Neuronal stem cell (in vitro differentiated cells): ENCODE results near the gene SYNJ1.

Experiments used
- DNase-seq: peaks from one replicate; pipeline ENCODE4 v3.0.0-alpha.2; 2013; ENCODE audit warnings: low spot score
- H2AFZ ChIP-seq: one replicate; pipeline ENCODE4 v1.6.1; 2013; ENCODE audit warnings: mild to moderate bottlenecking, low read length, inconsistent platforms
- H2AK5ac ChIP-seq: 2 replicates; pipeline ENCODE4 v1.6.1; 2013; ENCODE audit warnings: low read depth, mild to moderate bottlenecking, inconsistent platforms, low read length, moderate library complexity, mixed read lengths
- H2BK120ac ChIP-seq: 2 replicates; pipeline ENCODE4 v1.6.1; 2013; ENCODE audit warnings: low read depth, mild to moderate bottlenecking, inconsistent platforms, low read length, moderate library complexity, mixed read lengths
- H2BK12ac ChIP-seq: one replicate; pipeline ENCODE4 v1.6.1; 2013; ENCODE audit warnings: low read length, inconsistent platforms
- H2BK15ac ChIP-seq: 2 replicates; pipeline ENCODE4 v1.6.1; 2013; ENCODE audit warnings: mild to moderate bottlenecking, low read length, inconsistent platforms, mixed read lengths
- H2BK5ac ChIP-seq: one replicate; pipeline ENCODE4 v1.6.1; 2013; ENCODE audit warnings: inconsistent platforms, mild to moderate bottlenecking, low read length, moderate library complexity
- H3K14ac ChIP-seq: one replicate; pipeline ENCODE4 v1.6.1; 2013; ENCODE audit warnings: low read length, inconsistent platforms
- H3K18ac ChIP-seq: 2 replicates; pipeline ENCODE4 v1.6.1; 2013; ENCODE audit warnings: low read length, inconsistent platforms
- H3K23ac ChIP-seq: 2 replicates; pipeline ENCODE4 v1.6.1; 2013; ENCODE audit warnings: low read depth, mild to moderate bottlenecking, mixed read lengths, low read length, inconsistent platforms; ENCODE audit not compliant: poor library complexity
- H3K27ac ChIP-seq: replicated peaks from 3 replicates; pipeline ENCODE4 v1.5.1; 2013; ENCODE audit warnings: low read length, inconsistent platforms
- H3K27me3 ChIP-seq, 3 experiments: 2 replicates each; pipeline ENCODE4 v1.6.1; 2013; ENCODE audit warnings: low read length in 3 of 3, mild to moderate bottlenecking in 2 of 3, inconsistent platforms in 1 of 3, low read depth in 1 of 3, mixed read lengths in 1 of 3, moderate library complexity in 1 of 3; ENCODE audit not compliant: control insufficient read depth in 3 of 3, insufficient read depth in 3 of 3
- H3K36me3 ChIP-seq, 2 donors: replicated peaks in 1 of 2; 2 replicates each; pipeline ENCODE4 v1.6.1; 2013; ENCODE audit warnings: low read length in 2 of 2; ENCODE audit not compliant: control insufficient read depth in 2 of 2, insufficient read depth in 2 of 2
- H3K4ac ChIP-seq: 2 replicates; pipeline ENCODE4 v1.6.1; 2013; ENCODE audit warnings: inconsistent platforms, mild to moderate bottlenecking, low read length, moderate library complexity
- H3K4me1 ChIP-seq, 2 donors: 1 replicate in 1 of 2; 2 replicates in 1 of 2; pipeline ENCODE4 v1.6.1; 2013; ENCODE audit warnings: low read length in 2 of 2, low read depth in 1 of 2; ENCODE audit not compliant: control insufficient read depth in 2 of 2, insufficient read depth in 1 of 2
- H3K4me2 ChIP-seq: one replicate; pipeline ENCODE4 v1.6.1; 2013; ENCODE audit warnings: mild to moderate bottlenecking, low read length, inconsistent platforms; ENCODE audit not compliant: insufficient read depth, poor library complexity, severe bottlenecking
- H3K4me3 ChIP-seq, 2 donors: 2 replicates each; pipeline ENCODE4 v1.5.1; 2013; ENCODE audit warnings: low read length in 2 of 2, mild to moderate bottlenecking in 2 of 2, inconsistent platforms in 1 of 2, moderate library complexity in 1 of 2
- H3K79me1 ChIP-seq: one replicate; pipeline ENCODE4 v1.6.1; 2013; ENCODE audit warnings: low read depth, mild to moderate bottlenecking, inconsistent platforms, low read length, moderate library complexity
- H3K9ac ChIP-seq: one replicate; pipeline ENCODE4 v1.6.1; 2013; ENCODE audit warnings: mild to moderate bottlenecking, low read depth, low read length, inconsistent platforms; ENCODE audit not compliant: poor library complexity
- H3K9me3 ChIP-seq, 2 donors: replicated peaks in 1 of 2; 2 replicates each; pipeline versions ENCODE3 to v1.6.1; 2013; ENCODE audit warnings: low read length in 2 of 2, mild to moderate bottlenecking in 2 of 2, inconsistent platforms in 1 of 2, low read depth in 1 of 2, mixed read lengths in 1 of 2, moderate library complexity in 1 of 2; ENCODE audit not compliant: control insufficient read depth in 2 of 2, insufficient read depth in 1 of 2
- H4K8ac ChIP-seq: one replicate; pipeline ENCODE4 v1.6.1; 2013; ENCODE audit warnings: low read depth, mild to moderate bottlenecking, inconsistent platforms, low read length, moderate library complexity
- H4K91ac ChIP-seq: one replicate; pipeline ENCODE4 v1.6.1; 2013; ENCODE audit warnings: low read length, low read depth, mild to moderate bottlenecking, inconsistent platforms; ENCODE audit not compliant: poor library complexity
- WGBS, 2 donors: extraction: QIAGEN DNeasy Blood & Tissue Kit; methylation state at CpG; one replicate each; pipeline ENCODE4 v1.1.7; 2013; ENCODE audit warnings: missing lambda C conversion rate in 2 of 2, mixed read lengths in 1 of 2; ENCODE audit not compliant: insufficient read length in 2 of 2, insufficient replicate concordance in 1 of 2; ENCODE audit errors: extremely low coverage in 2 of 2; 5-methylcytosine and 5-hydroxymethylcytosine counted together

The SYNJ1 gene

GRCh38 chr21:32710069-32710784 is 17.6 kb downstream of the SYNJ1 start:
- no peak for DNase-seq
- H2BK5ac ChIP-seq, result no peak overlapping the region
- H3K14ac ChIP-seq, result no peak overlapping the region
- H3K9me3 ChIP-seq, result no peaks in the 10 kb centered on the region
- H3K4me2 ChIP-seq, result no peak overlapping the region
- no peak overlapping the region for H3K18ac ChIP-seq
- WGBS, 2 donors, result no CpG with 5 or more reads among the region's 4 CpGs
- no peak overlapping the region for H2BK12ac ChIP-seq
- no peak overlapping the region for H3K23ac ChIP-seq
- H3K4me1 ChIP-seq, result no peaks in the 10 kb centered on the region
- no peak overlapping the region for H3K27ac ChIP-seq
- H4K8ac ChIP-seq, result no peak overlapping the region
- H3K27me3 ChIP-seq, result no peaks in the 10 kb centered on the region
- H2BK15ac ChIP-seq, result no peak overlapping the region
- no peak overlapping the region for H2AFZ ChIP-seq
- no peaks in the 10 kb centered on the region for H3K36me3 ChIP-seq
- H3K79me1 ChIP-seq, result no peaks in the 10 kb centered on the region
- no peak overlapping the region for H3K4me3 ChIP-seq
- no peak overlapping the region for H3K9ac ChIP-seq
- H3K4ac ChIP-seq, result no peak overlapping the region
- no peak overlapping the region for H4K91ac ChIP-seq
- H2BK120ac ChIP-seq, result no peak overlapping the region
- no peak overlapping the region for H2AK5ac ChIP-seq

GRCh38 chr21:32708069-32708468 is 19.7 kb downstream of the SYNJ1 start:
- H3K23ac ChIP-seq, result no peak overlapping the region
- no peak overlapping the region for H3K14ac ChIP-seq
- H2BK5ac ChIP-seq, result no peak overlapping the region
- H3K27me3 ChIP-seq, result no peaks in the 10 kb centered on the region
- no peaks in the 10 kb centered on the region for H3K36me3 ChIP-seq
- H3K18ac ChIP-seq, result no peak overlapping the region
- no peak overlapping the region for H2BK15ac ChIP-seq
- H2AK5ac ChIP-seq, result no peak overlapping the region
- no peak overlapping the region for H4K8ac ChIP-seq
- no peaks in the 10 kb centered on the region for H3K79me1 ChIP-seq
- no peak overlapping the region for H2AFZ ChIP-seq
- peaks cover 3 to 5% of the 10 kb centered on the region in 2 donors for H3K9me3 ChIP-seq
- no peak overlapping the region for H3K27ac ChIP-seq
- no CpG with 5 or more reads among the region's 6 CpGs for WGBS, 2 donors
- no peak overlapping the region for H4K91ac ChIP-seq
- H2BK120ac ChIP-seq, result no peak overlapping the region
- no peak overlapping the region for H3K9ac ChIP-seq
- DNase-seq, result no peak
- H3K4me1 ChIP-seq, result no peaks in the 10 kb centered on the region
- no peak overlapping the region for H2BK12ac ChIP-seq
- H3K4ac ChIP-seq, result no peak overlapping the region
- no peak overlapping the region for H3K4me2 ChIP-seq
- H3K4me3 ChIP-seq, result no peak overlapping the region

GRCh38 chr21:32705901-32706300 is 21.9 kb downstream of the SYNJ1 start:
- no peak overlapping the region for H3K23ac ChIP-seq
- H4K8ac ChIP-seq, result no peak overlapping the region
- H3K79me1 ChIP-seq, result no peaks in the 10 kb centered on the region
- no peak overlapping the region for H3K4me3 ChIP-seq
- H2BK120ac ChIP-seq, result no peak overlapping the region
- peaks cover 3 to 5% of the 10 kb centered on the region in 2 donors for H3K9me3 ChIP-seq
- WGBS, 2 donors, result no CpG with 5 or more reads among the region's 4 CpGs
- no peak overlapping the region for H3K4ac ChIP-seq
- H3K9ac ChIP-seq, result no peak overlapping the region
- no peak overlapping the region for H2BK15ac ChIP-seq
- no peak overlapping the region for H3K18ac ChIP-seq
- no peak overlapping the region for H3K27ac ChIP-seq
- no peak overlapping the region for H3K4me2 ChIP-seq
- no peak overlapping the region for H2AK5ac ChIP-seq
- no peaks in the 10 kb centered on the region for H3K27me3 ChIP-seq
- no peak overlapping the region for H2BK12ac ChIP-seq
- no peak overlapping the region for H2AFZ ChIP-seq
- H3K36me3 ChIP-seq, result no peaks in the 10 kb centered on the region
- no peak for DNase-seq
- peaks cover 0 to 4% of the 10 kb centered on the region in 2 donors for H3K4me1 ChIP-seq
- H2BK5ac ChIP-seq, result no peak overlapping the region
- no peak overlapping the region for H4K91ac ChIP-seq
- no peak overlapping the region for H3K14ac ChIP-seq

- Histone ChIP-seq H3K9me3 (peaks cover 3 to 5% of the 10 kb centered on the region in 2 donors), H3K14ac (no peak overlapping the region), H3K79me1 (no peaks in the 10 kb centered on the region), H3K9ac (no peak overlapping the region), H3K4ac (no peak overlapping the region), H3K27me3 (no peaks in the 10 kb centered on the region), H3K4me2 (no peak overlapping the region), H2AK5ac (no peak overlapping the region), H4K8ac (no peak overlapping the region), H2BK15ac (no peak overlapping the region), H4K91ac (no peak overlapping the region), H2BK120ac (no peak overlapping the region), H3K27ac (no peak overlapping the region), H2BK12ac (no peak overlapping the region), H2AFZ (no peak overlapping the region), H3K23ac (no peak overlapping the region), H2BK5ac (no peak overlapping the region), H3K36me3 (no peaks in the 10 kb centered on the region), H3K4me1 (peaks cover 0 to 4% of the 10 kb centered on the region in 2 donors), H3K18ac (no peak overlapping the region), H3K4me3 (no peak overlapping the region)
- no CpG with 5 or more reads among the region's 1 CpG for WGBS, 2 donors
- no peak for DNase-seq
Measured at GRCh38 chr21:32705139-32705538, 22.7 kb downstream of the SYNJ1 start.
